ENCODE results near the gene PRSS33.

- TF ChIP-seq CTCF (IDR thresholded peaks at IDR 0.05), result no peak
- TF ChIP-seq EP300 (IDR thresholded peaks at IDR 0.05), result no peak
- TF ChIP-seq POLR2A (IDR thresholded peaks at IDR 0.05), result no peak
Measured at GRCh38 chr16:2749476-2749875, 37.9 kb downstream of the PRSS33 start.
